Effector memory CD4-positive, alpha-beta T cell (primary cell): ENCODE data around the gene DEFB124.
"Not testable (repeated sequence)": the region's sequence is repeated elsewhere in the genome, so short reads cannot be mapped to it uniquely, and the experiment has no call there.

Experiments
- DNase-seq, 3 donors: peaks; one replicate each; pipeline ENCODE4 v3.0.0-alpha.2; 2020
- H3K27ac ChIP-seq: 2 replicates; pipeline ENCODE4 v1.7.0; 2013; ENCODE audit warnings: mild to moderate bottlenecking, low read length, moderate library complexity; ENCODE audit not compliant: insufficient read depth, poor library complexity, severe bottlenecking
- H3K27me3 ChIP-seq: replicated peaks from 2 replicates; pipeline ENCODE4 v1.7.0; 2013; ENCODE audit warnings: mild to moderate bottlenecking, low read length; ENCODE audit not compliant: insufficient read depth, control insufficient read depth, poor library complexity, severe bottlenecking
- H3K36me3 ChIP-seq: 2 replicates; pipeline ENCODE4 v1.7.0; 2013; ENCODE audit warnings: mild to moderate bottlenecking, low read length, moderate library complexity; ENCODE audit not compliant: control insufficient read depth, insufficient read depth
- H3K4me1 ChIP-seq: 2 replicates; pipeline ENCODE4 v1.7.0; 2013; ENCODE audit warnings: low read length, mild to moderate bottlenecking; ENCODE audit not compliant: control insufficient read depth, insufficient read depth, poor library complexity, severe bottlenecking
- H3K4me3 ChIP-seq: 2 replicates; pipeline ENCODE4 v1.7.0; 2013; ENCODE audit warnings: low read length, low read depth, mild to moderate bottlenecking; ENCODE audit not compliant: insufficient read depth, poor library complexity, severe bottlenecking
- H3K9me3 ChIP-seq: 2 replicates; pipeline ENCODE4 v1.7.0; 2013; ENCODE audit warnings: mild to moderate bottlenecking, low read length, moderate library complexity; ENCODE audit not compliant: control insufficient read depth

Gene DEFB124

GRCh38 chr20:31472395-31473330 lies 2.3 kb downstream of the DEFB124 start:
- DNase-seq, result no peak
- Histone ChIP-seq H3K9me3 (no peaks in the 10 kb centered on the region), H3K27ac (no peak overlapping the region), H3K4me1 (peaks cover 3% of the 10 kb centered on the region), H3K36me3 (no peaks in the 10 kb centered on the region), H3K27me3 (peaks cover 6% of the 10 kb centered on the region), H3K4me3 (no peak overlapping the region)

GRCh38 chr20:31470946-31471345 lies 4.0 kb downstream of the DEFB124 start:
- not testable (repeated sequence) for H3K4me1 ChIP-seq, H3K4me3 ChIP-seq, DNase-seq, H3K27me3 ChIP-seq, H3K27ac ChIP-seq, H3K9me3 ChIP-seq, H3K36me3 ChIP-seq

GRCh38 chr20:31454361-31454760 lies 20.6 kb downstream of the DEFB124 start:
- Histone ChIP-seq H3K4me3 (no peak overlapping the region), H3K4me1 (no peaks in the 10 kb centered on the region), H3K27me3 (peaks cover 3% of the 10 kb centered on the region), H3K27ac (no peak overlapping the region), H3K36me3 (no peaks in the 10 kb centered on the region), H3K9me3 (no peaks in the 10 kb centered on the region)
- DNase-seq, result no peak

- Histone ChIP-seq H3K36me3 (no peaks in the 10 kb centered on the region), H3K27ac (no peak overlapping the region), H3K4me3 (no peak overlapping the region), H3K27me3 (no peaks in the 10 kb centered on the region), H3K9me3 (no peaks in the 10 kb centered on the region), H3K4me1 (no peaks in the 10 kb centered on the region)
- DNase-seq, result no peak
Observed at GRCh38 chr20:31452575-31452974, 22.4 kb downstream of the DEFB124 start.

GRCh38 chr20:31449511-31450414 lies 25.2 kb downstream of the DEFB124 start:
- Histone ChIP-seq H3K36me3 (no peaks in the 10 kb centered on the region), H3K27ac (no peak overlapping the region), H3K27me3 (no peaks in the 10 kb centered on the region), H3K4me3 (no peak overlapping the region), H3K4me1 (no peaks in the 10 kb centered on the region), H3K9me3 (no peaks in the 10 kb centered on the region)
- DNase-seq, result no peak

GRCh38 chr20:31446084-31446819 lies 28.7 kb downstream of the DEFB124 start:
- Histone ChIP-seq H3K27ac (no peak overlapping the region), H3K4me3 (no peak overlapping the region), H3K27me3 (no peaks in the 10 kb centered on the region), H3K36me3 (no peaks in the 10 kb centered on the region), H3K4me1 (no peaks in the 10 kb centered on the region), H3K9me3 (no peaks in the 10 kb centered on the region)
- no peak for DNase-seq

GRCh38 chr20:31440012-31440659 lies 34.8 kb downstream of the DEFB124 start, which contains the start of gene DEFB123:
Gene DEFB123 (plus strand): TSS chr20:31440632. CDS start chr20:31440699, 67 bp downstream.
- DNase-seq, result no peak
- no peak within 1 kb of the TSS for H3K4me3 ChIP-seq
- H3K27ac ChIP-seq, result no peak within 1 kb of the TSS
- H3K9me3 ChIP-seq, result no peaks in the 10 kb centered on the region
- no peaks in the 10 kb centered on the region for H3K4me1 ChIP-seq
- no peaks in the 10 kb centered on the region for H3K36me3 ChIP-seq
- H3K27me3 ChIP-seq, result no peaks in the 10 kb centered on the region

GRCh38 chr20:31430568-31431115 lies 44.3 kb downstream of the DEFB124 start:
- Histone ChIP-seq H3K36me3 (no peaks in the 10 kb centered on the region), H3K27ac (no peak overlapping the region), H3K9me3 (no peaks in the 10 kb centered on the region), H3K27me3 (peaks cover 4% of the 10 kb centered on the region), H3K4me1 (no peaks in the 10 kb centered on the region), H3K4me3 (no peak overlapping the region)
- no peak for DNase-seq

GRCh38 chr20:31427576-31427975 lies 47.4 kb downstream of the DEFB124 start:
- H3K27ac ChIP-seq, DNase-seq, H3K4me3 ChIP-seq, H3K9me3 ChIP-seq, H3K36me3 ChIP-seq, H3K4me1 ChIP-seq, H3K27me3 ChIP-seq: not testable (repeated sequence)
